SHP77 treated with DMSO at 0.1 percent for 48 hours (cell line): Measurements from ENCODE around the gene SMC6.

Source experiments
- DNase-seq: peaks from one replicate; lab custom pipeline; 2025; lab: John Stamatoyannopoulos, UW

The SMC6 gene

GRCh38 chr2:17762451-17762850, 8.8 kb upstream of the SMC6 start:
- no peak for DNase-seq

- no peak for DNase-seq
Measured at GRCh38 chr2:17759805-17760204, 6.2 kb upstream of the SMC6 start.

GRCh38 chr2:17758118-17758517, 4.5 kb upstream of the SMC6 start:
- DNase-seq = no peak

- DNase-seq = no peak
Measured at GRCh38 chr2:17757321-17757720, 3.7 kb upstream of the SMC6 start.

- DNase-seq = no peak
Measured at GRCh38 chr2:17756668-17757067, 3.1 kb upstream of the SMC6 start.

GRCh38 chr2:17754773-17755425, 1.3 kb upstream of the SMC6 start:
- no peak for DNase-seq

GRCh38 chr2:17752892-17753802, 463 bp downstream of the SMC6 start:
- DNase-seq = no peak

- DNase-seq = no peak
Measured at GRCh38 chr2:17752246-17752645, 1.4 kb downstream of the SMC6 start.

GRCh38 chr2:17749753-17750438, 3.7 kb downstream of the SMC6 start:
- DNase-seq = no peak

- DNase-seq = no peak
Measured at GRCh38 chr2:17748745-17749144, 4.9 kb downstream of the SMC6 start.

GRCh38 chr2:17747684-17748452, 5.7 kb downstream of the SMC6 start:
- DNase-seq = no peak

GRCh38 chr2:17740203-17740602, 13.4 kb downstream of the SMC6 start:
- no peak for DNase-seq

GRCh38 chr2:17736989-17737388, 16.6 kb downstream of the SMC6 start:
- DNase-seq = no peak

GRCh38 chr2:17735864-17736263, 17.7 kb downstream of the SMC6 start:
- DNase-seq = no peak

GRCh38 chr2:17733599-17733998, 20.0 kb downstream of the SMC6 start:
- no peak for DNase-seq

- no peak for DNase-seq
Measured at GRCh38 chr2:17729880-17730279, 23.7 kb downstream of the SMC6 start.

- DNase-seq = no peak
Measured at GRCh38 chr2:17728210-17728609, 25.4 kb downstream of the SMC6 start.

- no peak for DNase-seq
Measured at GRCh38 chr2:17719562-17720371, 33.8 kb downstream of the SMC6 start.

- no peak for DNase-seq
Measured at GRCh38 chr2:17718689-17719088, 34.9 kb downstream of the SMC6 start.

GRCh38 chr2:17717666-17718065, 35.9 kb downstream of the SMC6 start:
- no peak for DNase-seq

- DNase-seq = no peak
Measured at GRCh38 chr2:17713291-17713690, 40.3 kb downstream of the SMC6 start.
